Ishikawa (cell line): ENCODE measurements around the gene DOCK2.

Experiments used
- CEBPB ChIP-seq: IDR thresholded peaks from 2 replicates; pipeline ENCODE4 v1.6.1; 2012
- CREB1 ChIP-seq: IDR thresholded peaks from 2 replicates; pipeline ENCODE4 v1.6.1; 2012; ENCODE audit warnings: low read depth
- EGR1 ChIP-seq: IDR thresholded peaks from 2 replicates; pipeline ENCODE4 v1.6.1; 2012
- EP300 ChIP-seq: IDR thresholded peaks from 2 replicates; pipeline ENCODE4 v1.6.1; 2012; ENCODE audit warnings: borderline replicate concordance
- FOXM1 ChIP-seq: IDR thresholded peaks from 2 replicates; pipeline ENCODE4 v1.6.1; 2012; ENCODE audit warnings: low read depth, borderline replicate concordance
- NFIC ChIP-seq: IDR thresholded peaks from 2 replicates; pipeline ENCODE4 v1.6.1; 2012
- RAD21 ChIP-seq: IDR thresholded peaks from 2 replicates; pipeline ENCODE4 v1.6.1; 2012; ENCODE audit warnings: low read depth
- REST ChIP-seq: IDR thresholded peaks from 2 replicates; pipeline ENCODE4 v1.6.1; 2012; ENCODE audit warnings: low read depth, mild to moderate bottlenecking
- TAF1 ChIP-seq: IDR thresholded peaks from 2 replicates; pipeline ENCODE4 v1.6.1; 2012; ENCODE audit warnings: low read depth, mild to moderate bottlenecking
- TCF12 ChIP-seq: IDR thresholded peaks from 2 replicates; pipeline ENCODE4 v1.6.1; 2012; ENCODE audit warnings: low read depth
- TEAD4 ChIP-seq: IDR thresholded peaks from 2 replicates; pipeline ENCODE4 v1.6.1; 2012
- USF1 ChIP-seq: IDR thresholded peaks from 2 replicates; pipeline ENCODE4 v1.6.1; 2012
- YY1 ChIP-seq: IDR thresholded peaks from 2 replicates; pipeline ENCODE4 v1.6.1; 2012; ENCODE audit warnings: low read depth
- ZBTB7A ChIP-seq: IDR thresholded peaks from 2 replicates; pipeline ENCODE4 v1.6.1; 2012; ENCODE audit warnings: low read depth
- TF ChIP-seq, protein P1 (sequence below): IDR thresholded peaks from 2 replicates; pipeline ENCODE4 v1.6.1; 2012

The DOCK2 gene

DNA sequence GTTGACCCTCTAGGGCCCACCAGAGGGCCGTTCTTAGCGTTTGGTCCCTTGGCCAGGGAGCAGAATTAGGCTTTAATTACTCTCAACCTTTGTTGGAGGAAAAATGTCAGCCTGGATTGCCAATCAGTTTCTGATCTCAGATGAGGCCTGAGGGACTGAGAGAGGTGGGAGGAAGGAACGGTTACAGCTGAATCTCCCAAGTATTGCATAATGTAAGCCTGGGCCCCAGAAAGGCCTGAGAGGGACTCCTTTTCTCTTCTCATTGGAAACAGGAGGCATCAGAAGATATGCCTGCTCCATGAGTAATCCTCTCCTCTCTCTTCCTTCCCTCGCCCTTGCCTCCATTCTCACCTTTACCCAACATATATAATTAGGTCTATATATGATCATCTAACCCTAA, 237.5 kb downstream of the DOCK2 start:
- TF ChIP-seq REST (no peak), TCF12 (no peak), EGR1 (no peak), RAD21 (no peak), USF1 (no peak), CEBPB (no peak), ZBTB7A (no peak), TEAD4 (no peak), EP300 (no peak), TAF1 (no peak)

DNA sequence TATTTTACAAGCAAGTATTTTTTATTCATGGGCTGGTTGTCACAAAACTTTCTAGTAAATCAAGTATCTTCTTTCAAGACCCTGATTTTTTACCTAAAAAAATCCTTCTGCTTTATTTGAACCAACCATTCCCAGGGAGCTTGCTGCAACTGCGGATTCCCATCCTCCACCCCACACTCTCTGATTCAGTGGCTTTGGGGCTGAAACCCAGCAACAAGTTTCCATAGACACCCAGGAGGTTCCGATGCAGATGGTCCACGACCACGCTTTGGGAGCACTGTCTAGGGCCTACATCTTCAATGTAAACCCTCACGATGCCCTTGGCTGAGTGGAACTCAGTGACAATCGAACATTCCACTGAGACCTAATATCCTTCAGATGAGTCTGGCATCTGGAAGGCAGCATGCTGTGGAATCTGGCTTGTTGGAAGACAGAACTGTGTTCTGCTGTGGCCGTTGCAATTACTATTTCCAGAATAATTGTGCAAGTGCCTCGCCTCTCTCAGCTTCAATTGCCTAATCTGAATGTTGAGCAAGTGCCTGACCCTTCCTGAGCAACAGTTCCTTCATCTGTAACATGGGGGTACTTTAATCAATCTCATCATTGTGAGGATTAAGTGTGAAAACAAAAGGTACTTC, 238.1 kb downstream of the DOCK2 start:
- TF ChIP-seq CREB1 (no peak), EGR1 (no peak), USF1 (no peak), NFIC (no peak), TEAD4 (no peak), EP300 (no peak), FOXM1 (no peak), ZBTB7A (no peak), REST (no peak), CEBPB (no peak), RAD21 (no peak), TAF1 (no peak), YY1 (no peak), TCF12 (no peak)
- TF ChIP-seq, protein P1, sequence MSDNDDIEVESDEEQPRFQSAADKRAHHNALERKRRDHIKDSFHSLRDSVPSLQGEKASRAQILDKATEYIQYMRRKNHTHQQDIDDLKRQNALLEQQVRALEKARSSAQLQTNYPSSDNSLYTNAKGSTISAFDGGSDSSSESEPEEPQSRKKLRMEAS, result no peak

- TF ChIP-seq ZBTB7A (no peak), TAF1 (no peak), REST (no peak), CREB1 (no peak), CEBPB (no peak), TEAD4 (no peak), YY1 (no peak), TCF12 (no peak), EP300 (no peak), EGR1 (no peak), RAD21 (no peak), USF1 (no peak), NFIC (no peak), FOXM1 (no peak)
- TF ChIP-seq, protein P1, result no peak
These were observed 238.7 kb downstream of the DOCK2 start for GRCh38 chr5:169875731-169876130.

GRCh38 chr5:169876386-169876785, 239.3 kb downstream of the DOCK2 start:
- no peak for TF ChIP-seq EGR1
- TF ChIP-seq CEBPB, result no peak
- TF ChIP-seq REST, result no peak
- no peak for TF ChIP-seq ZBTB7A
- no peak for TF ChIP-seq NFIC
- TF ChIP-seq TEAD4, result no peak
- TF ChIP-seq, protein P1, result no peak
- no peak for TF ChIP-seq CREB1
- no peak for TF ChIP-seq TAF1
- no peak for TF ChIP-seq FOXM1
- TF ChIP-seq EP300, result no peak
- no peak for TF ChIP-seq RAD21
